BJ (cell line): Measurements from ENCODE around the gene GPC6. TPM values are rescaled to one million over a fixed set of nuclear protein-coding genes. Genes with fewer than 3 reads are reported as not detected.

ENCODE experiments used
- CTCF ChIA-PET: fragments of 350-600 bp; formaldehyde crosslinking; extraction: SDS; loops from one replicate; lab custom pipeline; 2021; ENCODE audit warnings: antibody characterized with exemption, inconsistent platforms; lab: Yijun Ruan, JAX
- POLR2A ChIA-PET: fragments of 300-600 bp; sonication (Branson Sonifier 250); formaldehyde crosslinking; extraction: SDS; loops from one replicate; lab custom pipeline; 2021; ENCODE audit warnings: antibody characterized with exemption; lab: Charles Lee
- DNase-seq: peaks from one replicate; pipeline ENCODE4 v3.0.0-alpha.2; 2011; ENCODE audit warnings: low read depth
- H3K27me3 ChIP-seq: 2 replicates; pipeline ENCODE4 v1.6.0; 2011; ENCODE audit warnings: low read length; ENCODE audit not compliant: control insufficient read depth, insufficient read depth
- H3K36me3 ChIP-seq: 2 replicates; pipeline ENCODE4 v1.5.1; 2011; ENCODE audit warnings: low read length; ENCODE audit not compliant: control insufficient read depth, insufficient read depth
- H3K4me3 ChIP-seq: 2 replicates; pipeline ENCODE4 v1.5.1; 2011; ENCODE audit warnings: low read depth, mild to moderate bottlenecking, control low read depth, low read length
- polyA plus RNA-seq: library from polyadenylated mRNA; depleted of rRNA; stranded (reverse); fragments of >200 nt; gene quantifications from 2 replicates; pipeline ENCODE4 v1.2.3, GENCODE V29; 2011
- TF ChIP-seq, protein P1 (sequence below): IDR thresholded peaks from 2 replicates; pipeline ENCODE4 v1.5.1; 2011; ENCODE audit warnings: low read depth, mild to moderate bottlenecking, control low read depth, inconsistent platforms, low read length, moderate library complexity; ENCODE audit not compliant: insufficient read depth

Gene GPC6
- polyA plus RNA-seq, 1 experiment = 23.0 TPM

- Histone ChIP-seq H3K27me3 (no peaks in the 10 kb centered on the region), H3K4me3 (no peak overlapping the region), H3K36me3 (no peaks in the 10 kb centered on the region)
- ChIA-PET CTCF (no interaction called here), POLR2A (no interaction called here)
- DNase-seq = no peak
- TF ChIP-seq, protein P1, sequence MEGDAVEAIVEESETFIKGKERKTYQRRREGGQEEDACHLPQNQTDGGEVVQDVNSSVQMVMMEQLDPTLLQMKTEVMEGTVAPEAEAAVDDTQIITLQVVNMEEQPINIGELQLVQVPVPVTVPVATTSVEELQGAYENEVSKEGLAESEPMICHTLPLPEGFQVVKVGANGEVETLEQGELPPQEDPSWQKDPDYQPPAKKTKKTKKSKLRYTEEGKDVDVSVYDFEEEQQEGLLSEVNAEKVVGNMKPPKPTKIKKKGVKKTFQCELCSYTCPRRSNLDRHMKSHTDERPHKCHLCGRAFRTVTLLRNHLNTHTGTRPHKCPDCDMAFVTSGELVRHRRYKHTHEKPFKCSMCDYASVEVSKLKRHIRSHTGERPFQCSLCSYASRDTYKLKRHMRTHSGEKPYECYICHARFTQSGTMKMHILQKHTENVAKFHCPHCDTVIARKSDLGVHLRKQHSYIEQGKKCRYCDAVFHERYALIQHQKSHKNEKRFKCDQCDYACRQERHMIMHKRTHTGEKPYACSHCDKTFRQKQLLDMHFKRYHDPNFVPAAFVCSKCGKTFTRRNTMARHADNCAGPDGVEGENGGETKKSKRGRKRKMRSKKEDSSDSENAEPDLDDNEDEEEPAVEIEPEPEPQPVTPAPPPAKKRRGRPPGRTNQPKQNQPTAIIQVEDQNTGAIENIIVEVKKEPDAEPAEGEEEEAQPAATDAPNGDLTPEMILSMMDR = no peak
These were observed 350.5 kb downstream of the GPC6 start for GRCh38 chr13:93577105-93577504.

DNA sequence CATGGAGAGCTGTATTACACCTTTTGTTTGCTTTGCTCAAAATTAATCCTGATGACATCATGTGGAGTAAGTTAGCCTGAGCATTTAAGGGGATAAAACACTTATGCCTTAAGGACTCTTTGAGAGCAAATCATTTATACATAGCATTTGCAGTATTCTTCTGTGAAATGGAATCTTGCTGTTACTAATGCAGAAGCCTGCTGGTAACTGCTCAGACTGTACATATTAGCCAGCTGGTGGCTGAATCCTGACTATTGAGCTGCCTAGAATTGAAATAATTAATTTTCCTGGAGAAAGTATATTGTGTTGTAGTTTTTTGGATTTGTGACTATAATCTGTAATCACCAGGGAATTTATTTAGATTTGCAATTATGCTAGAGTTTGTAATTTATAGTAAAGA is 363.2 kb downstream of the GPC6 start:
- Histone ChIP-seq H3K36me3 (no peaks in the 10 kb centered on the region), H3K27me3 (no peaks in the 10 kb centered on the region), H3K4me3 (no peak overlapping the region)
- CTCF ChIA-PET = no interaction called here
- DNase-seq = no peak
- TF ChIP-seq, protein P1 = no peak
- POLR2A ChIA-PET = no interaction called here

DNA sequence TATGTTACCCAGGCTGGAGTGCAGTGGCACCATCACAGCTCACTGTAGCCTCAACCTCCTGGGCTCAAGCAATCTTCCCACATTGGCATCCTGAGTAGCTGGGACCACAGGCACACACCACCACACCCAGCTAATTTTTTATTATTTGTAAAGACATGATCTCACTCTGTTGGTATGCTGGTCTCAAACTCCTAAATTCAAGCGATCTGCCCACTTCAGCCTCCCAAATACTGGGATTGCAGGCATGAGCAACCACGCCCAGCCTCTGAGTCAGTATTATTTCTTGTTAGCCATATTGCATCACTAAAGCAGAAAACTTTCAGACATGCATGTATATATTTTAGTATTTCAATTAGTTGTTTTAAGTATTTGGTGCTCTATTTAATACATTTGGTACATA is 376.4 kb downstream of the GPC6 start:
- Histone ChIP-seq H3K36me3 (no peaks in the 10 kb centered on the region), H3K4me3 (no peak overlapping the region), H3K27me3 (no peaks in the 10 kb centered on the region)
- peak; percentile 90 for DNase-seq
- POLR2A ChIA-PET = no interaction called here
- CTCF ChIA-PET = no interaction called here
- TF ChIP-seq, protein P1 = no peak

DNA sequence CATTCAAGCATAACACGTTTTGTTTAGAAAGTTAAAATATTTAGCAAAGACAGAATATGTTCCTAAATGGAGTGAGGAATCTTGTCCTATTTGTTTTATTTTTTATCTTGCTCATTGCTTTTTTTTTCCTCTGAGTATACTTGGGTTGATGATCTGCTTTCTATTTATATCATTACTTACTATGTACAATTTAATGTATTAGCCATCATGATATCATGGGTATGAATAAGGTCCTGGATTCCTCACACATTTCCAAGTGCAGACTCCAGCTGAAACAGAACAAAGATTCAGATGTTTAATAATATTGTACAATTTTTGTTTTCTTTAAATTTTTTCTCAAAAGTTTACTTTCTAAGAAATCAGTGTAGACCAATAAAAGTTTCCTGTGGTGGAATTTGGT is 388.2 kb downstream of the GPC6 start:
- ChIA-PET POLR2A (no interaction called here), CTCF (interaction anchor here (1.1 kb wide), 1 partner anchor 43 kb away, joined by 3 read pairs; no protein-coding TSS in a partner anchor)
- DNase-seq = no peak
- H3K27me3 ChIP-seq = no peaks in the 10 kb centered on the region
- H3K4me3 ChIP-seq = no peak overlapping the region
- TF ChIP-seq, protein P1 = no peak
- H3K36me3 ChIP-seq = no peaks in the 10 kb centered on the region

DNA sequence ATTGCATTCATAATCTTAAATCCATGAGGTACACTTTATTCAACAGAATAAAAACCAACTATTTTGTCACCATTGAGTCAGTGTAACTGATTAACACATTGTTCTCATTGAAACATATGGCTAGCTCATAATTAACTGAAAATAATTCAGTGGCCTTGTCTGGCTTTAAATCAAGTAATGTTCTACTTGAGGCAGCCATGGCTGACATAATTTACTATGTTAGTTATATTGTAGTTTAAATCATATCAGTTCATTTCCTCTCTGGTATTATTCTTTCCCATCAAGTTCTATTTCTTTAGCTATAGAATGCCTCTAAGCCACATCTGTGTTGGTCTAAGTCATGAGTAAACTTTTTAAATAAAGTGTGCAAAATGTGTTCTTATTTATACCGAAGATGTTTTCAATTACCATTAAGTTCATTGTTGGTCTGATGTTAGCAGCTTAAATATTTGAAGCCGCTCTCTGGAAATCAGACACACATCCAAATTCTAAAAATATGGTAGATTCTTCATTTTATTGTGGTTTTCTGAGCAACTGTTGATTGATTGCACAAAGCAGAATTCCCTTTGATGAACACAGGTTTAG is 393.7 kb downstream of the GPC6 start:
- Histone ChIP-seq H3K27me3 (no peaks in the 10 kb centered on the region), H3K36me3 (no peaks in the 10 kb centered on the region), H3K4me3 (no peak overlapping the region)
- ChIA-PET CTCF (no interaction called here), POLR2A (no interaction called here)
- DNase-seq = peak; percentile 25
- TF ChIP-seq, protein P1 = no peak
